Raji (cell line): ENCODE measurements around the gene WIF1.

Experiments used
- POLR2A ChIP-seq: IDR thresholded peaks from 2 replicates; pipeline ENCODE4 v1.6.1; 2011; ENCODE audit warnings: low read depth, low read length, control low read depth; ENCODE audit not compliant: insufficient read depth

The WIF1 gene

DNA sequence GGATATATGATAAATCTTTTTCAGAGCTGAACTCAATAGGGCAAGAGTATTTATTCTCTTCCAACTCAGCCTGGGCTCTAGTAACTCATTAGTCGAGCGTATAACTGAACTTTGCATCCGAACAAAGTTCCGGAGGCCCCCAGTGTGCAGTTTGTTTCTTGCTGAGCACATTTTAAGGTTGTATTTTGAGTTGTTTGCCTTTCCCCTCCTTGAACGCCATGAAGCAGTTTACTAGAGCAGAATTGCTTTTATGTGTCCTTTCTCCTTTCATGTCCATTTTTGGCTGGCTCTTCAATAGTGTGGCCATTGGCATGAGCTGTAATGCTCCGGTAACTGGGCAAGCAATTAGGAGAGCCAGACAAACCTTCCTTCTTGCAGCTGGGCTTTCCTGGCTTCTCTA is 105.3 kb downstream of the WIF1 start:
- no peak for TF ChIP-seq POLR2A

DNA sequence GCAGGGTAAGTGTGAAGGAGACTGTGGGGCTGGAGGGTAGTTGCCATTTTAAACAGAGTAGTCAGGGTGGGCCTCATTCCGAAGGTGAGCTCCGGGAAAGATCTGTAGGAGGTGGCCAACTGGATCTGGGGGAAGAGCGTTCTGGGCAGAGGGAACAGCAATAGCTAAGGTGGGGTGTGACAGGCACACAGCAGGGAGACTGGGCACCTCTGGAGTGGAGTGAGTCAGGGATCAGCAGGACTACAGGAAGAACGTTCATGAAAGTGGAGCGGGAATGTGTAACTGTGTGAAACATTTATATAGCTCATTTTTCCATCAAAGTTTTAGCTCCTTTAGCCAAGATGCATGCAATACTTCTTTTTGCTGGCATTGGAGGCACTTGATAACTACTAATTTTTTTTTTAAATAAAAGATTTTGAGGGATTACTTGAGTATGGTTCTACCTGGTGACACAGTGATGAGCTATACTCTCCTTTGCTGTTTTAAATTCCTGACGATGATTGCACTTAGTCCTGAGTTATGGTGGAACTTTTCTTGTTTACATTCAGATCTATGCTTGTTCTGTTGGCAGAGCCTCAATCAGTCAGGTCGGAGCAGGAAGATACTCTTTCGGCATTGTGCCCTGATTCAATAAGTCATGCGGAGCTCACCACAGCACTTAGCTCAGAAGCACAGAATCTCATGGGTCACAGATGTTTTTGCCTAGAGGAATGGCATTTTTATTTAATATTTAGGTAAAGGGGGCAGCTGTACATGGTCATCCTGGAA is 106.4 kb downstream of the WIF1 start:
- no peak for TF ChIP-seq POLR2A

DNA sequence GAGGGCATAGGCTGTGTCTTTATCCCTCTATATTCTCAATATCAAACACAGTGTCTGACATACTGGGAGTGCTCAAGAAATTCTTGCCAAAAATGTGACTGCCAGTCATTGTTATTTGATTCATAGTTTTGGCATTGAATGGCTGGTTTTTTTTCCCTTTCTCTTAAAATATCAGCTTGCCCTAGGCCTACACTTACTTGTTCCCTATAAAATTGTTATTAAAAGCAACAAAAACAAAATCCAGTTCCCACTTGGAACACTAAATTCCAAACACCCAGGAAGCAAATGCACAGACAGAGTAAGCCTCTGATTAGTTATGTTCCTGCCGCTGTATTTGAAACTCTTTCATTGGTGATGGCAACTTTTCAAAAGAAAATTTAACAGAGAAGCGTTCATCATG is 110.7 kb downstream of the WIF1 start:
- TF ChIP-seq POLR2A: no peak

DNA sequence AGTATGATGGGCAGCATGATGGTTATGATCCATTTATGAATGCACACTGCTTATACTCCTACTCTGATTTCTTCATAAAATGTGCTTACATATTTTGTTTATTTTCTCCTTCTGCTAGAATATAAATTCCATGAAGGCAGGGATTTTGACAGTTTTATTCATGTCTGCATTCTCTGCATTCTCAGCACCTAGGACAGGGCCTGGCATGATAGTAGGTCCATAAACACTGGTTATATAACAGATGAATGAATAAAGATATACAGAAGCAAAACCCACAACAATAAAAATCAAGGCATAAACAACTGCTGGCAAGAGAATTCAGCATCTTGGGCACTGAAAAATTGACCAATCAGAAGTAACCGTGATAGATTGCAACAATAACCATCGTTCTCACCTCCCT is 115.4 kb downstream of the WIF1 start:
- TF ChIP-seq POLR2A: no peak

DNA sequence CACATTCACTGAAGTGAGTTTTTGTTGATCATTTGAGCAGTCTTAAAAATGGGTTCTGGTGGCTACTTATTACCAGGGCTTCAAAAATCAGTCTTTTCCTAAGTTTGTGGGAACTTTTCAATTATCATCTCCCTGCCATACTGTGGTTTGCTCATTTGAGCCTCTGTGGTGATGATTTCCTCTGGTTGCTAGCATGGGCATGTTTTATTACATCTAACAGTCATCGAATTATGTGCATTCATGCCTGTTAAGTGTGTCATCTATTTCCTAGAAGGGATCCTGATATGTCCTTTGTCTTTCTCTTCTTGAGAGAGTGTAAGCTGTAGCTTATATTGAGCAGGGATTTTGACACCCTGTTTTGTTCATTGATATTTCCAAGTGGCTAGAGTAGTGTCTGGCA is 116.8 kb downstream of the WIF1 start:
- no peak for TF ChIP-seq POLR2A
